ENCODE measurements around the gene BLTP3A.
"Not testable (repeated sequence)": the region's sequence is repeated elsewhere in the genome, so short reads cannot be mapped to it uniquely, and the experiment has no call there.

The BLTP3A gene, protein sequence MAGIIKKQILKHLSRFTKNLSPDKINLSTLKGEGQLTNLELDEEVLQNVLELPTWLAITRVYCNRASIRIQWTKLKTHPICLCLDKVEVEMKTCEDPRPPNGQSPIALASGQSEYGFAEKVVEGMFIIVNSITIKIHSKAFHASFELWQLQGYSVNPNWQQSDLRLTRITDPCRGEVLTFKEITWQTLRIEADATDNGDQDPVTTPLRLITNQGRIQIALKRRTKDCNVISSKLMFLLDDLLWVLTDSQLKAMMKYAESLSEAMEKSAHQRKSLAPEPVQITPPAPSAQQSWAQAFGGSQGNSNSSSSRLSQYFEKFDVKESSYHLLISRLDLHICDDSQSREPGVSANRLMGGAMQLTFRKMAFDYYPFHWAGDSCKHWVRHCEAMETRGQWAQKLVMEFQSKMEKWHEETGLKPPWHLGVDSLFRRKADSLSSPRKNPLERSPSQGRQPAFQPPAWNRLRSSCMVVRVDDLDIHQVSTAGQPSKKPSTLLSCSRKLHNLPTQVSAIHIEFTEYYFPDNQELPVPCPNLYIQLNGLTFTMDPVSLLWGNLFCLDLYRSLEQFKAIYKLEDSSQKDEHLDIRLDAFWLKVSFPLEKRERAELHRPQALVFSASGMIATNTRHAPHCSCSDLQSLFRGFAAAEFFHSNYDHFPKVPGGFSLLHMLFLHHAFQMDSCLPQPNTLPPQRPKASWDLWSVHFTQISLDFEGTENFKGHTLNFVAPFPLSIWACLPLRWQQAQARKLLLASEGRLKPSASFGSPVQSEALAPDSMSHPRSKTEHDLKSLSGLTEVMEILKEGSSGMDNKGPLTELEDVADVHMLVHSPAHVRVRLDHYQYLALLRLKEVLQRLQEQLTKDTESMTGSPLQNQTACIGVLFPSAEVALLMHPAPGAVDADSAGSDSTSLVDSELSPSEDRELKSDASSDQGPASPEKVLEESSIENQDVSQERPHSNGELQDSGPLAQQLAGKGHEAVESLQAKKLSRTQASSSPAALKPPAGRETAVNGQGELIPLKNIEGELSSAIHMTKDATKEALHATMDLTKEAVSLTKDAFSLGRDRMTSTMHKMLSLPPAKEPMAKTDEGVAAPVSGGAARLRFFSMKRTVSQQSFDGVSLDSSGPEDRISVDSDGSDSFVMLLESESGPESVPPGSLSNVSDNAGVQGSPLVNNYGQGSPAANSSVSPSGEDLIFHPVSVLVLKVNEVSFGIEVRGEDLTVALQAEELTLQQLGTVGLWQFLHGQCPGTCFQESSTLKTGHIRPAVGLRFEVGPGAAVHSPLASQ (N-terminal part only)

DNA sequence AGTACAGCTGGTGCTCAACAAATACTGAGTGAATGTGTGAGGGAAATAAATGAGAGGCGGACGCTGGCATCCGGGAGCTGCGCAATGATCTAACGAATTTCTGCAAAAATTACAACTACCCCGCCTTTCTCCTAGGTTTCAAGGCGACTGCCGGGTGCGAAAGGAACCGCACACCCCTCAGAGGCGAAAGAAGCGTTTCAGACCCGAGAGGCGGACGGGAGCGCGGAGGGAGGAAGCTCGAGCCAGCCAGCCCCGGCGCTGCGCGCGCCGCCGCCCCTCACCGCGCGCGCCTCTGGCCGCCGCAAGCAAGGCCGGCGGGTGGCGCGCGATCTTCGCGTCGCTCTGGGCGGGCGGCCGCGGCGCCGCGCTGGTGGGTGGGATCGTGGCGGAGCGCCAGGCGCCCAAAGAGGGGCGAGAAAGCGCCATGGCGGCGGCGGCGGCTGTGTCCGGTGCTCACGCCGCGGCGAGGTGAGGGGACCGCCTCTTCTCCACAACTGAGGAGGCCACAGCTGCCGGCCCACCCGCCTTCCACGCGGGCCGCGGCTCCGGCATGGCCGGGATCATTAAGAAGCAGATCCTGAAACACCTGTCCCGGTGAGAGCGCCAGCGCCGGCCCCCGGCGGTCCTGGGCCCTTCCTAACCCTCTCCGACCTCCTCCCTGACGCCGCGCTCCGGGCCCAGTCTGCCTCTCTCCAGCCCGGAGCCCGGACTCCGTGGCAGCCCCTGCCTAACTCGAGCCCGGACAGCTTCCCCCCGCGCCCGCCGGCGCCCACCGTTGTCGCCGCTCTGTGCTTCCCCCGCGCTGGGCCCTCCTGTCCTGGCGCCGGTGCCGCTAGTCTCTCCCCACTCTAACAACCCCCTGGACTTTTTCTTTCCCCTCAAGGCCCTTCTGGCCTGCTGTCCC is at the start of gene BLTP3A:
Gene BLTP3A (plus strand): TSS at position 383 of the 904 bp plus-strand sequence. CDS start 168 bp downstream, at position 551.
- DNase-seq (ENCODE audit: low read depth in 3 of 3), result peak; percentile 53 to 63 (median 60)

DNA sequence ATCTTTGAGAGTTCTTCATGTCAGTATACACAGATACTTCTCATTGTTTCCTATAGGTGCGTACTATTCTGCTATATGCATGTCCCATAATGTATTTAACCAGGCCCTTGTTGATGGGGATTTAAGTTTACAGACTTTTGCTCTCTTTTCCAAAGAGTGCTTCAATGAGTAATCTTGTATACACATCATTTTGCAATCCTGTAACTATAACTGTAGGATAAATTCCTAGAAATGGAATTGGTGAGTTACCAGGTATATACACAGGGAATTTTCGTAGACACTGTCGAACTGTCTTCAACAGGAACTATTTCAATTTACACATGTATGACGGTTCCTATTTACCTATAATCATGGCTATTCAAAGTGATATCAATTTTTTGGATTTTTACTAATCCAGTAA is 49.8 kb upstream of the BLTP3A start:
- no peak for DNase-seq (ENCODE audit: low read depth in 3 of 3)

DNA sequence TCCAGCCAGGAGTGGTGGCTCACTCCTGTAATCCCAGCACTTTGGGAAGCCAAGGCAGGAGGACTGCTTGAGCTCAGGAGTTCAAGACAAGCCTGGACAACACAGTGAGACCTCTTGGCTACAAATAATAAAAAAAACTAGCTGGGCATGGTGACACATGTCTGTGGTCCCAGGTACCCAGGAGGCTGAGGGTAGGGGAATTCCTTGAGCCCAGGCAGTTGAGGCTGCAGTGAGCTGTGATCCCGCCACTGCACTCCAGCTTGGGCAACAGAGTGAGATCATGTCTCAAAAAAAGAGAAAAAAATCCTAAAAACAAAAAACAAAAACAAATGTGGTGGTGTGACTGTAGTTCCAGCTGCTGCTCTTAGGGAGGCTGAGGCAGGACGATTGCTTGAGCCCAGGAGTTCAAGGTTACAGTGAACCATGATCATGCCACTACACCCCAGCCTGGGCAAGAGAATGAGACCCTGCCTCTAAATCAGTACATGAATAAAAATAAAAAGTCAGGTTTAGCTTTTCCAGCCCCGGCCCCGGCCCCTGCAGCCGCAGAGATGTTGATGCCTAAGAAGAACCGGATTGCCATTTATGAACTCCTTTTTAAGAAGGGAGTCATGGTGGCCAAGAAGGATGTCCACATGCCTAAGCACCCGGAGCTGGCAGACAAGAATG is 48.1 kb upstream of the BLTP3A start:
- no peak for DNase-seq (ENCODE audit: low read depth in 3 of 3)

DNA sequence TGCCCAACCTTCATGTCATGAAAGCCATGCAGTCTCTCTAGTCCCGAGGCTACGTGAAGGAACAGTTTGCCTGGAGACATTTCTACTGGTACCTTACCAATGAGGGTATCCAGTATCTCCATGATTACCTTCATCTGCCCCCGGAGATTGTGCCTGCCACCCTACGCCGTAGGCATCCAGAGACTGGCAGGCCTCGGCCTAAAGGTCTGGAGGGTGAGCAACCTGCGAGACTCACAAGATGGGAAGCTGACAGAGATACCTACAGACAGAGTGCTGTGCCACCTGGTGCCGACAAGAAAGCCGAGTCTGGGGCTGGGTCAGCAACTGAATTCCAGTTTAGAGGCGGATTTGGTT is 47.6 kb upstream of the BLTP3A start:
- DNase-seq (ENCODE audit: low read depth in 3 of 3), result not testable (repeated sequence)

DNA sequence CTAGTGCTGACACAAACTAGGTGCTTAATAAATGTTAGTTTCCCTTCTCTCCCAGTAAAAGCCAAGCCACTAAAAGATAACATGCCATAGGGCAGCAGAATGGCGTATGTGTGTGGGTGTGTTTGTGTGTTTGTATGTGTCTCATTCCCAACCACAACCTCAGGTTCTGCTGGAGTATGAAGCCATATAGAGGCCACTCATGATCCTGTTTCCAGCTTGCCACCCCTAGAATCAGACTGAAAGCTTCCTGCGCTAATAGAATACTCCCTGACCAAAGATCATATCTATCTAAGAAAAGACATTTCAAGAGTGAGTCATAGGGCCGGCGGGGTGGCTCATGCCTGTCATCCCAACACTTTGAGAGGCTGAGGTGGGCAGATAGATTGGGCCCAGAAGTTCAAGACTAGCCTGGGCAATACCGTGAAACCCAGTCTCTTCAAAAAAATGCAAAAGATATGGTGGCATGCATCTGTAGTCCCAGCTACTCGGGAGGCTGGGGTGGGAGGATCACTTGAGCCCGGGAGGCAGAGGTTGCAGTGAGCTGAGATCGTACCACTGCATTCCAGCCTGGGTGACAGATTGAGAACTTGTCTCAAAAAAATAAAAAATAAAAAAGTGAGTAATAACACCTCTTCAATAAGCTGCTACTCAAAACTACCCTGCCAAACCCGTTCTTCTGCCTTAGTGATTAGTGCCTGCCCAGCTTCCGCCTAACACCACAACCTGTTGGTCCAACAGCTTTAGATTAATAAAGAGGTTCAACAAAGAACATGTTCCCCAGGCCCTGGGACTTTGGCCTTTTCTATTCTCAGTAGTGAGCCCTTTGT is 46.4 kb upstream of the BLTP3A start:
- DNase-seq (ENCODE audit: low read depth in 3 of 3), result no peak

DNA sequence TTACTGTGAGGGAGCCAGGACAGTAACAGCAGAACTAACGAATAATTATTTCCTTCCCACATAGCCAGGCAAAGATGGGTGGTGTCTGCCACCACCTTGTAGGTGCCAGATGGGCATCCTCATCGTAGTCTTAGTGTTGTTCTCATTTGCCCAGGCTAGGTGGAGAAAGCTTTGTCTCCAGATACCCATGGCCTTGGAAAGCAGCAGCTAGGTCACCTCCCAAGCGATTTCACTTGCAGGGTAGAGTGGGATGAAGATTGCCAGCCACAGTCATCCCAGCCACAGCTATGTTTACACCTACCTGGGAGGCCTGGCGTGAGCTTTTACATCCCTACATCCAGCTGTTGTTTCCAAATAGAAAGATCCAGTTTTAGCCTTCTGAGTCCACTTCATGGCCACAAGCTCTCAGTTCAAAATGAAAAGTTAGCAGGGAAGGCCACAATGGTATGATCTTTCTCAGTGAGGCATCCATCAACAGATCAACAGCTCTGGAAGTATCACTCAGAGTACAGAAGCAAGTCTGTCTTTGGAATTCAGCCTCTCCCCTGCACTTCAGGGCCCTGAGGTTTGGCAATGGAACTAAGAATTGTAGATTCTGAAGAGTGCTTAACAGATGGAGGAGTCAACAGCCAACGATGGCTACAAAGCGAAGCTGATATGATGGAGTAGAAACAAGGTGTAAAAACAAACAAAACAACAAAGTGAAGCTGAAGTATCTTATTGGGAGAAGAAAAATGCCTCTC is 45.6 kb upstream of the BLTP3A start:
- DNase-seq (ENCODE audit: low read depth in 3 of 3), result no peak

DNA sequence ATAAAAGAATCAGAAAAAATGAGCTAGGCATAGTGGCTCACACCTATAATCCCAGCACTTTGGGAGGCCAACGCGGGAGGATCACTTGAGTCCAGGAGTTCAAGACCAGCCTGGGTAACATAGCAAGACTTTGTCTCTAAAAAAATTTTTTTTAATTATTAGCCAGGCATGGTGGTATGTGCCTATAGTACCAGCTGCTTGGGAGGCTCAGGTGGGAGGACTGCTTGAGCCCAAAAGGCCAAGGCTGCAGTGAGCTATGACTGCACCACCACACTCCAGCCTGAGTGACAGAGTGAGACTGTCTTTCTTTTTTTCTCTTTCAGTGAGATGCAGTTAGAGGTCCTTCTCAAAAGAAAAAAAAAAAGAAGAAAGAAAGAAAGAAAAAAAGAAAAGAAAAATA is 43.1 kb upstream of the BLTP3A start:
- DNase-seq (ENCODE audit: low read depth in 3 of 3), result no peak

DNA sequence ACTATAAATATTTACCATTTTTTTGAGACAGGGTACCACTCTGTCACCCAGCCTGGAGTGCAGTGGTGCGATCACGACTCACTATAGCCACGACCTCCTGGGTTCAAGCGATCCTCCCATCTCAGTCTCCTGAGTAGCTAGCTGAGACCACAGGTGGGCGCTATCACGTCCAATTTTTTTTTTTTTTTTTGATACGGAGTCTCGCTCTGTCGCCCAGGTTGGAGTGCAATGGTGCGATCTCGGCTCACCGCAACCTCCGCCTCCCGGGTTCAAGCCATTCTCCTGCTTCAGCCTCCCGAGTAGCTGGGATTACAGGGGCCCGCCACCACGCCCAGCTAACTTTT is 35.4 kb upstream of the BLTP3A start:
- peak in 1 of 3 experiments; percentile 5 for DNase-seq (ENCODE audit: low read depth in 3 of 3)

DNA sequence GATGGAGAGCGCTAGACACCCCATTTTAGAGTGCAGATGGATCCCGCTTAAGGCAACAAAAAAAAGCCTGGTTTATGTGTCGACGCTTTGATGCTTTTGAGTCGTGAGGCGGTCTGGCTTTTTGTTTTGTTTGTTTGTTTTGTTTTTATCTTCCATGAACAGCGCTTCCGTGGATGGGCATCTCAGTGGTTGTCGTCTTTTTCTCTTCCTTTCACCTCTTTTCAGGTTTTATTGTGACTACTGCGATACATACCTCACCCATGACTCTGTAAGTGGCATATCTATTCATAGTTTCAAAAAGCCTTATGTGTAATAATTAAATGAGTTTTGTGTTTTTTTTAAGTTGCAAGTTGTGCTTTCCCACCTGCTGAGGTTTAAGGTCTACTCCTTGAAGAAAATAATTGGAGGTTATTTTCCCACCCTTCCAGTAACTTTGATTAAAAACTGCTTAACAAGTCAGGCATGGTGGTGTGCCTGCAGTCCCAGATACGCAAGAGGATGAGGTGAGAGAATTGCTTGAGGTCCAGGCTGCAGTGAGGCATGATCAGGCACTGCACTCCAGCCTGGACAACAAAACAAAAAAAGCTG is 34.1 kb upstream of the BLTP3A start:
- no peak for DNase-seq (ENCODE audit: low read depth in 3 of 3)

DNA sequence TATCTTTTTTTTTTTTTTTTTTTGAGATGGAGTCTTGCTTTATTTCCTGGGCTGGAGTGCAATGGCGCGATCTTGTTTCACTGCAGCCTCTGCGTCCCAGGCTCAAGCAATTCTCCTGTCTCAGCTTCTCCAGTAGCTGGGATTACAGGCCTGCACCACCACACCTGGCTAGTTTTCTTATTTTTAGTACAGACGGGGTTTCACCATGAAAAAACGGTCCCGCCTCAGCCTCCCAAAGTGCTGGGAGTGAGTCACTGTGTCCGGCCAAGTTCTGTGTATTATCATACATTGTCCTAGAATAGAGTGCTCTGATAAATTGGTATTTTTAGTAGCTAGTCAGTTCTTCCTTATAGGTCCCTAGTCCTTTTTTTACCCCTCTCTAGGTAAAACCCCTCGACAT is 31.8 kb upstream of the BLTP3A start:
- DNase-seq (ENCODE audit: low read depth in 3 of 3), result no peak

DNA sequence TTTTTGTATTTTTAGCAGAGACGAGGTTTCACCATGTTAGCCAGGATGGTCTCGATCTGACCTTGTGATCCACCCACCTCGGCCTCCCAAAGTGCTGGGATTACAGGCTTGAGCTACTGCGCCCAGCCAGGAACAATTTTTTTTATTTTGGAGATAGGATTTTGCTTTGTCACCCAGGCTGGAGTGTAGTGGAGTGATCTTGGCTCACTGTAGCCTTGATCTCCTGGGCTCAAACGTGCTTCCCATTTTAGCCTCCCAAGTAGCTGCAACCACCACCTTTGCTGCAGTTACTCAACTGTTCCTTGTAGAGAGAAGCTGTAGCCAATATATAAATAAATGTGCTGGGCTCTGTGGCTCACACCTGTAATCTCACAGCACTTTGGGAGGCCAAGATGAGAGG is 30.2 kb upstream of the BLTP3A start:
- not testable (repeated sequence) for DNase-seq (ENCODE audit: low read depth in 3 of 3)

DNA sequence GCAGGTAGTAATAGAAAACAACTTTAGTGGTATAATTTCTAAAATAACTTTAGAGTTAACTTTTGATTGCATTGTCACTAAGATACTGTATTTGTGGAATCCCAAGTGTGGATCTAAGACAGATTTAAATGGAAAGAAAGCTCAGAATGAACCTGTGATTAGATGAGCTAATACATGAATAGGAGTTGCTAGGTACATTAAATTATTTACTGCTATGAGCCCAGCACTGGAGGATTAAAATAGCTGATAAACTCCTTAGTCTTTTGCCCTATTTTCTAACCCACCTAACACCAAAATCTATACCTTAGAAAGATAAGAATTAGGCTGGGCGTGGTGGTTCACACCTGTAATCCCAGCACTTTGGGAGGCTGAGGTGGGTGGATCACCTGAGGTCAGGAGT is 23.7 kb upstream of the BLTP3A start:
- no peak for DNase-seq (ENCODE audit: low read depth in 3 of 3)

DNA sequence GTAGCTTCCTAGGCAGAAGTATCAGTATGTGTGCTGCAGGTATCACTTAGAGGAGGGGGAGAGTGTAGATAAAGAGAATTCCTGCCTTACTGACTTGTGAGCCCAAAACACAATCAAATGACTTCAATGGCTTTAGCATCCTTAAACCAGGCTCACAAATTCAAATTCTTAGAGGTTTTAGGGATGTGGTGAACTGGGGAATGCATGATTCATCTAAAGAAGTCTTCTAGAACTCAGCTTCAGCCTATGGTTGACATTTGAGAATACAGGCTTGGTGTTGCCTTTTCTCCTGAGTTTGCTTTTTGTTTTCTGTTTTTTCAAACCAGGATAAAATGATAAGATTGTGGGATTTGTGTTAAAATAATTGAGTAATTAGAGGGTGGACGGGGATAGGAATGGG is 20.2 kb upstream of the BLTP3A start:
- no peak for DNase-seq (ENCODE audit: low read depth in 3 of 3)

DNA sequence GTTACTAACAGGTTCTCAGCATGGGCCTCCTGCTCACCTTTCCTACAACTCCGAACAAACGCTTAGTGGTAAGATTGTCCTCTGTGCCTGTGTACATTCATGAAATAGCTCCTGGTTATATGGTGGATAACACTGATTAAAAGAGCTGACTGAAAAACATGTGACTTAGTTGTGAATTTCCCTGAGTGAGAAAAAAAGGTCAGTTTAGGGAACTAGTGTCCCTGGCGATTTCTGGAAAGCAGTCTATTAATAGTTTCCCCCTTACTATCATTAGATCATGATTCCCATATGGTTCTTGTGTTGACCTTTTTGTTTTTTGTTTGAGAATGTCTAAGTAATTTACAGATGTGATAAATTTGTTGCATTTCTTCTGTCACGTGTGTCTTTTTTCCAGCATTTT is 18.9 kb upstream of the BLTP3A start:
- no peak for DNase-seq (ENCODE audit: low read depth in 3 of 3)

DNA sequence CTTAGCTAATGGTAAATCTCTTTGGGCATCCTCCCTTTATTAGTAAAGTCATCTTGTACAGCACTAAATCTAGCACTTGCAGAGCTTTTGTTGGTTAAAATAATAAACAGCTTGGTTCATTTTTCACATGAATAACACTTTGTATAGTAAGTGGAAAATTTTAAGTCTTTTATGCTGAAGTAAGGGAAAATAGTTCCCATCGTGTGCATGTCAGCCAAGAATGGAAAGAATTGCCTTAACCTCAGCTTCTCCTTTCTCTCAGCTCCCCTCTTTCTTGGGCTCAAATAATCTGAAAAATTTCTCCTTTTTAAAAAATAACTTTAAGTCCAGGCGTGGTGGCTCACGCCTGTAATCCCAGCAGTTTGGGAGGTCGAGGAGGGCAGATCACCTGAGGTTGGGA is 18.0 kb upstream of the BLTP3A start:
- DNase-seq (ENCODE audit: low read depth in 3 of 3), result no peak

DNA sequence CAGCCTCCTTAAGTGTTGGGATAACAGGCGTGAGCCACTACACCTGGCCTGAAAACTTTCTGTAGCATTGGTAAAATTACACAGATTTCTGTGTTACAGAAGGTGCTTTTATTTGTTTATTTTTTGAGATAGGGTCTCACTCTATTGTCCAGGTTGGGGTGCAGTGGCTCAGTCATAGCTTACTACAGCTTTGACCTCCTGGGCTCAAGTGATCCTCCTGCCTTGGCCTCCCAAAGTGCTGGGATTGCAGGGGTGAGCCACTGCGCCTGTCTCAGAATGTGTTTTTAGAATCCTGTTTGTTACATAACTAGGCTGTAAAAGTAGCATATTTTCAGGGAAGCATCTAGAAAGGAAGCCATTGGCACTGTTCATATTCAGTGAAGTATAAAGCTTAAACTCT is 16.9 kb upstream of the BLTP3A start:
- DNase-seq (ENCODE audit: low read depth in 3 of 3), result no peak

DNA sequence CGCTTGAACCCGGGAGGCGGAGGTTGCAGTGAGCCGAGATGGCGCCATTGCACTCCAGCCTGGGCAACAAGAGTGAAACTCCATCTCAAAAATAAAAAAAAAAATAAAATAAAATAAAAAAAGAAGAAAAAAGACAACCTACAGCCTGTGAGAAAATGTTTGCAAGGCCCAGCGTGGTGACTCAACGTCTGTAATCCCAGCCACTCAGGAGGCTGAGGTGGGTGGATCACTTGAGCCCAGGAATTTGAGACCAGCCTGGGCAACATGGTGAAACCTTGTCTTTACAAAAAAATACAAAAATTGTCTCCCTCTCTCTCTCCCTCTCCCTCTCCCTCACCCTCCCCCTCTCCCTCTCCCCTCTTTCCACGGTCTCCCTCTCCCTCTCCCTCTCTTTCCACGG is 6.5 kb upstream of the BLTP3A start:
- DNase-seq (ENCODE audit: low read depth in 3 of 3), result not testable (repeated sequence)

DNA sequence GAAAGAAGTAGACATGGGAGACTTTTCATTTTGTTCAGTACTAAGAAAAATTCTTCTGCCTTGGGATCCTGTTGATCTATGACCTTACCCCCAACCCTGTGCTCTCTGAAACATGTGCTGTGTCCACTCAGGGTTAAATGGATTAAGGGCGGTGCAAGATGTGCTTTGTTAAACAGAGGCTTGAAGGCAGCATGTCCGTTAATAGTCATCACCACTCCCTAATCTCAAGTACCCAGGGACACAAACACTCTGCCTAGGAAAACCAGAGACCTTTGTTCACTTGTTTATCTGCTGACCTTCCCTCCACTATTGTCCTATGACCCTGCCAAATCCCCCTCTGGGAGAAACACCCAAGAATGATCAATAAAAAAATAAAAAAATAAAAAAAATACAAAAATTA is 4.7 kb upstream of the BLTP3A start:
- not testable (repeated sequence) for DNase-seq (ENCODE audit: low read depth in 3 of 3)

DNA sequence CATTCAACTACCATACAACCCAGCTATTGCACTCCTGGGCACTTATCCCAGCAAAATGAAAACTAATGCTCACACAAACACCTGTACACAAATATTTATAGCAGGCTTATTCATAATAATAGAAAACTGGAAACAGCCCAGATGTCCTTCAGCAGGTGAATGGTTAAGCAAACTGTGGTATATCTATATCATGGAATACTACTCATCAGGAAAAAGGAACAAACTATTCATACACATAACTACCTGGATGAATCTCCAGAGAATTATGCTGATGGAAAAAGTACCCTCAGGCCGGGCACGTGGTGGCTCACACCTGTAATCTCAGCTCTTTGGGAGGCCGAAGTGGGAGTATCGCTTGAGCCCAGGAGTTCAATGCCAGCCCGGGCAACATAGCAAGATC is 3.8 kb upstream of the BLTP3A start:
- DNase-seq (ENCODE audit: low read depth in 3 of 3), result no peak

Data from stimulated activated CD4-positive, alpha-beta T cell treated with anti-CD3 and anti-CD28 coated beads, TNF-alpha, amount 100 ng/mL, for 4 hours (primary cell).